ENCODE measurements around the gene NBPF14.
"Not testable (repeated sequence)": the region's sequence is repeated elsewhere in the genome, so short reads cannot be mapped to it uniquely, and the experiment has no call there.

Gene NBPF14

GRCh38 chr1:148595911-148596310 is at the start of gene NBPF14:
NBPF14 (minus strand) TSS chr1:148596011; CDS start chr1:148595717, 294 bp downstream.
- not testable (repeated sequence) for H3K4me3 ChIP-seq, H3K27ac ChIP-seq

- H3K4me3 ChIP-seq, H3K27ac ChIP-seq: not testable (repeated sequence)
Measured at GRCh38 chr1:148625451-148625850, 29.6 kb upstream of the NBPF14 start.

GRCh38 chr1:148618216-148618615 is 22.4 kb upstream of the NBPF14 start:
- H3K27ac ChIP-seq, H3K4me3 ChIP-seq: not testable (repeated sequence)

GRCh38 chr1:148605266-148605665 is 9.5 kb upstream of the NBPF14 start:
- H3K4me3 ChIP-seq, H3K27ac ChIP-seq: not testable (repeated sequence)

GRCh38 chr1:148595360-148595759 is 451 bp downstream of the NBPF14 start:
- not testable (repeated sequence) for H3K27ac ChIP-seq, H3K4me3 ChIP-seq

GRCh38 chr1:148591098-148591497 is 4.7 kb downstream of the NBPF14 start:
- H3K27ac ChIP-seq, H3K4me3 ChIP-seq: not testable (repeated sequence)

GRCh38 chr1:148532158-148532557 is 63.7 kb downstream of the NBPF14 start:
- H3K4me3 ChIP-seq, H3K27ac ChIP-seq: not testable (repeated sequence)

- Histone ChIP-seq H3K27ac (peak overlapping the region in 3 of 21 experiments; percentile 39 to 58 (median 42)), H3K4me3 (peak overlapping the region; percentile 7 to 37 (median 21))
Measured at GRCh38 chr1:148529101-148529567, 66.7 kb downstream of the NBPF14 start.

- peak overlapping the region in 2 of 21 experiments; percentile 39 to 58 for H3K27ac ChIP-seq
- H3K4me3 ChIP-seq = peak overlapping the region; percentile 7 to 37 (median 21)
Measured at GRCh38 chr1:148528591-148528990, 67.2 kb downstream of the NBPF14 start.

- H3K4me3 ChIP-seq = not testable (repeated sequence)
Measured at GRCh38 chr1:148526587-148526986, 69.2 kb downstream of the NBPF14 start.

GRCh38 chr1:148523205-148524144 is 72.3 kb downstream of the NBPF14 start:
- Histone ChIP-seq H3K4me3 (peak overlapping the region in 4 of 7 experiments; percentile 25 to 36 (median 29)), H3K27ac (peak overlapping the region in 5 of 21 experiments; percentile 54 to 75 (median 70))

More at GRCh38 chr1:148526587-148526986, 69.2 kb downstream of the NBPF14 start:
- not testable (repeated sequence) for H3K27ac ChIP-seq

GRCh38 chr1:148522561-148523204 is 73.1 kb downstream of the NBPF14 start:
- peak overlapping the region; percentile 21 to 36 (median 25) for H3K4me3 ChIP-seq
- H3K27ac ChIP-seq = peak overlapping the region in 20 of 21 experiments; percentile 22 to 83 (median 70)

- H3K27ac ChIP-seq = peak overlapping the region in 18 of 21 experiments; percentile 28 to 83 (median 70)
Measured at GRCh38 chr1:148522072-148522471, 73.7 kb downstream of the NBPF14 start.

GRCh38 chr1:148514310-148514709 is 81.5 kb downstream of the NBPF14 start:
- not testable (repeated sequence) for H3K4me3 ChIP-seq
- peak overlapping the region in 2 of 21 experiments; percentile 50 to 72 for H3K27ac ChIP-seq

More at GRCh38 chr1:148522072-148522471, 73.7 kb downstream of the NBPF14 start:
- peak overlapping the region in 5 of 7 experiments; percentile 13 to 34 (median 25) for H3K4me3 ChIP-seq

- H3K4me3 ChIP-seq, H3K27ac ChIP-seq: not testable (repeated sequence)
Measured at GRCh38 chr1:148512571-148513184, 83.1 kb downstream of the NBPF14 start.

GRCh38 chr1:148493933-148494332 is 101.9 kb downstream of the NBPF14 start:
- H3K4me3 ChIP-seq, H3K27ac ChIP-seq: not testable (repeated sequence)

- not testable (repeated sequence) for H3K4me3 ChIP-seq, H3K27ac ChIP-seq
Measured at GRCh38 chr1:148483029-148483428, 112.8 kb downstream of the NBPF14 start, which contains the start of gene PPIAL4G. PPIAL4G (minus strand) TSS chr1:148483302; CDS start chr1:148483252, 50 bp downstream.
